CD14-positive monocyte (primary cell): Measurements from ENCODE around the gene EIF4E1B. TPM values are rescaled to one million over a fixed set of nuclear protein-coding genes. Genes with fewer than 3 reads are reported as not detected.
A peak's percentile ranks its signal among the peaks of the same experiment; 100 is the strongest.

Source experiments
- DNase-seq, 3 donors: peaks; one replicate each; pipeline ENCODE4 v3.0.0-alpha.2; 2011 to 2022
- H2AFZ ChIP-seq: 2 replicates; pipeline ENCODE4 v1.6.0; 2012; ENCODE audit warnings: mild to moderate bottlenecking, low read depth, low read length, inconsistent platforms; ENCODE audit not compliant: insufficient read depth, poor library complexity, severe bottlenecking
- H3K27ac ChIP-seq, 2 donors: 1 replicate in 1 of 2; 2 replicates in 1 of 2; pipeline ENCODE4 v1.5.1; 2012 to 2013; ENCODE audit warnings: low read length in 2 of 2, control low read depth in 1 of 2, inconsistent platforms in 1 of 2, low read depth in 1 of 2, mild to moderate bottlenecking in 1 of 2
- H3K27me3 ChIP-seq, 2 donors: one replicate each; pipeline versions ENCODE4 v1.6.0 to v1.6.1; 2011 to 2013; ENCODE audit warnings: low read length in 2 of 2; ENCODE audit not compliant: control insufficient read depth in 2 of 2, insufficient read depth in 2 of 2
- H3K36me3 ChIP-seq, 2 donors: replicated peaks in 1 of 2; 1 replicate in 1 of 2; 2 replicates in 1 of 2; pipeline versions ENCODE4 v1.5.1 to v1.6.1; 2012 to 2013; ENCODE audit warnings: low read length in 2 of 2, control low read depth in 1 of 2, inconsistent platforms in 1 of 2, mild to moderate bottlenecking in 1 of 2; ENCODE audit not compliant: insufficient read depth in 2 of 2, control insufficient read depth in 1 of 2
- H3K4me1 ChIP-seq, 2 donors: 1 replicate in 1 of 2; 2 replicates in 1 of 2; pipeline versions ENCODE4 v1.5.1 to v1.6.1; 2012 to 2013; ENCODE audit warnings: low read length in 2 of 2, control low read depth in 1 of 2, inconsistent platforms in 1 of 2, mild to moderate bottlenecking in 1 of 2, moderate library complexity in 1 of 2; ENCODE audit not compliant: insufficient read depth in 2 of 2, control insufficient read depth in 1 of 2
- H3K4me2 ChIP-seq: replicated peaks from 2 replicates; pipeline ENCODE3; 2012; ENCODE audit warnings: low read length, moderate library complexity, mild to moderate bottlenecking; ENCODE audit not compliant: poor library complexity, severe bottlenecking; ENCODE audit errors: extremely low read depth
- H3K4me3 ChIP-seq, 3 experiments: fragments of 200-600 bp in 1 of 3; sonication (generic) in 1 of 3; replicated peaks in 1 of 3; 1 replicate in 2 of 3; 2 replicates in 1 of 3; pipeline ENCODE4 v1.5.1; 2011 to 2013; ENCODE audit warnings: low read length in 3 of 3, mild to moderate bottlenecking in 3 of 3, control low read depth in 2 of 3, low read depth in 2 of 3, inconsistent platforms in 1 of 3, moderate library complexity in 1 of 3
- H3K79me2 ChIP-seq: 2 replicates; pipeline ENCODE4 v1.6.0; 2012; ENCODE audit warnings: mild to moderate bottlenecking, control low read depth, inconsistent platforms, low read length, moderate library complexity; ENCODE audit not compliant: insufficient read depth
- H3K9ac ChIP-seq: 2 replicates; pipeline ENCODE4 v1.6.0; 2017; ENCODE audit warnings: low read length, mild to moderate bottlenecking; ENCODE audit not compliant: insufficient read depth, poor library complexity, severe bottlenecking
- H3K9me3 ChIP-seq, 2 donors: replicated peaks in 1 of 2; 1 replicate in 1 of 2; 2 replicates in 1 of 2; pipeline versions ENCODE4 v1.5.1 to v1.6.1; 2012 to 2013; ENCODE audit warnings: low read length in 2 of 2, control low read depth in 1 of 2; ENCODE audit not compliant: control insufficient read depth in 1 of 2, insufficient read depth in 1 of 2
- H4K20me1 ChIP-seq: 2 replicates; pipeline ENCODE4 v1.6.0; 2012; ENCODE audit warnings: mild to moderate bottlenecking, low read length, control low read depth, moderate library complexity; ENCODE audit not compliant: insufficient read depth
- H3K27ac Mint-ChIP-seq, 7 donors: one replicate each; pipeline ENCODE4 v1.8.0; 2020; ENCODE audit warnings: mild to moderate bottlenecking in 7 of 7, mixed read lengths in 7 of 7, moderate library complexity in 6 of 7, inconsistent platforms in 2 of 7
- H3K27me3 Mint-ChIP-seq, 3 donors: one replicate each; pipeline ENCODE4 v1.8.0; 2021 to 2022; ENCODE audit warnings: low read depth in 3 of 3, mild to moderate bottlenecking in 3 of 3, mixed read lengths in 3 of 3, moderate library complexity in 3 of 3, inconsistent platforms in 1 of 3
- H3K36me3 Mint-ChIP-seq, 2 donors: one replicate each; pipeline ENCODE4 v1.8.0; 2020; ENCODE audit warnings: mixed read lengths in 2 of 2, inconsistent platforms in 1 of 2, mild to moderate bottlenecking in 1 of 2
- H3K4me1 Mint-ChIP-seq: one replicate; pipeline ENCODE4 v1.8.0; 2020; ENCODE audit warnings: mild to moderate bottlenecking, mixed read lengths
- H3K4me3 Mint-ChIP-seq, 2 donors: one replicate each; pipeline ENCODE4 v1.8.0; 2020; ENCODE audit warnings: mild to moderate bottlenecking in 2 of 2, mixed read lengths in 2 of 2, moderate library complexity in 1 of 2
- H3K9me3 Mint-ChIP-seq, 7 donors: one replicate each; pipeline ENCODE4 v1.8.0; 2020 to 2022; ENCODE audit warnings: mixed read lengths in 7 of 7, mild to moderate bottlenecking in 6 of 7, moderate library complexity in 6 of 7, inconsistent platforms in 2 of 7
- WGBS: methylation state at CpG from one replicate; pipeline ENCODE4 v1.1.5; 2013; ENCODE audit warnings: missing lambda C conversion rate; ENCODE audit not compliant: insufficient coverage; 5-methylcytosine and 5-hydroxymethylcytosine counted together
- intact Hi-C, 2 donors: fragments of 100-400 bp; cut with micrococcal nuclease; formaldehyde crosslinking; loops; one replicate each; pipeline versions ENCODE4 v1.15.0 to v1.15.1; 2023
- polyA plus RNA-seq, 3 donors: library from polyadenylated mRNA; depleted of rRNA in 1 of 3; unstranded in 2 of 3; stranded (reverse) in 1 of 3; fragments of 300-500 nt in 2 of 3; fragments of >200 nt in 1 of 3; fragmentation: Illumina TruSeq in 2 of 3; gene quantifications; 1 replicate in 2 of 3; 2 replicates in 1 of 3; pipeline ENCODE4 v1.2.3, GENCODE V29; 2012 to 2021
- TF ChIP-seq, protein P1 (sequence below): fragments of 200-600 bp; IDR thresholded peaks from one replicate; pipeline ENCODE4 v1.8.0; 2022; ENCODE audit warnings: antibody characterized with exemption, mild to moderate bottlenecking

Gene EIF4E1B
- polyA plus RNA-seq, 3 donors, result not detected

- Histone ChIP-seq H3K27ac (no peak overlapping the region), H3K4me1 (no peaks in the 10 kb centered on the region), H3K79me2 (no peaks in the 10 kb centered on the region), H3K4me3 (no peak overlapping the region), H3K27me3 (peaks cover 0 to 28% of the 10 kb centered on the region in 2 donors), H4K20me1 (no peaks in the 10 kb centered on the region), H2AFZ (no peak overlapping the region), H3K9me3 (peaks cover 0 to 6% of the 10 kb centered on the region in 2 donors), H3K9ac (no peak overlapping the region), H3K36me3 (no peaks in the 10 kb centered on the region), H3K4me2 (no peak overlapping the region)
- Mint-ChIP-seq H3K36me3 (no peaks in the 10 kb centered on the region), H3K27me3 (peaks cover 54 to 57% (median 56%) of the 10 kb centered on the region in 3 donors), H3K4me1 (peaks cover 3% of the 10 kb centered on the region), H3K27ac (peak overlapping the region in 1 of 7 donors; percentile 45), H3K9me3 (peaks cover 0 to 11% (median 2%) of the 10 kb centered on the region in 7 donors), H3K4me3 (peak overlapping the region in 1 of 2 donors; percentile 41)
- intact Hi-C loops, result no loop called here
- DNase-seq, result no peak
- 27% methylated on average over 7 of the region's 13 CpGs for WGBS
- TF ChIP-seq, protein P1, sequence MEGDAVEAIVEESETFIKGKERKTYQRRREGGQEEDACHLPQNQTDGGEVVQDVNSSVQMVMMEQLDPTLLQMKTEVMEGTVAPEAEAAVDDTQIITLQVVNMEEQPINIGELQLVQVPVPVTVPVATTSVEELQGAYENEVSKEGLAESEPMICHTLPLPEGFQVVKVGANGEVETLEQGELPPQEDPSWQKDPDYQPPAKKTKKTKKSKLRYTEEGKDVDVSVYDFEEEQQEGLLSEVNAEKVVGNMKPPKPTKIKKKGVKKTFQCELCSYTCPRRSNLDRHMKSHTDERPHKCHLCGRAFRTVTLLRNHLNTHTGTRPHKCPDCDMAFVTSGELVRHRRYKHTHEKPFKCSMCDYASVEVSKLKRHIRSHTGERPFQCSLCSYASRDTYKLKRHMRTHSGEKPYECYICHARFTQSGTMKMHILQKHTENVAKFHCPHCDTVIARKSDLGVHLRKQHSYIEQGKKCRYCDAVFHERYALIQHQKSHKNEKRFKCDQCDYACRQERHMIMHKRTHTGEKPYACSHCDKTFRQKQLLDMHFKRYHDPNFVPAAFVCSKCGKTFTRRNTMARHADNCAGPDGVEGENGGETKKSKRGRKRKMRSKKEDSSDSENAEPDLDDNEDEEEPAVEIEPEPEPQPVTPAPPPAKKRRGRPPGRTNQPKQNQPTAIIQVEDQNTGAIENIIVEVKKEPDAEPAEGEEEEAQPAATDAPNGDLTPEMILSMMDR, result no peak
Measured at GRCh38 chr5:176692839-176693476, 62.5 kb downstream of the EIF4E1B start.

DNA sequence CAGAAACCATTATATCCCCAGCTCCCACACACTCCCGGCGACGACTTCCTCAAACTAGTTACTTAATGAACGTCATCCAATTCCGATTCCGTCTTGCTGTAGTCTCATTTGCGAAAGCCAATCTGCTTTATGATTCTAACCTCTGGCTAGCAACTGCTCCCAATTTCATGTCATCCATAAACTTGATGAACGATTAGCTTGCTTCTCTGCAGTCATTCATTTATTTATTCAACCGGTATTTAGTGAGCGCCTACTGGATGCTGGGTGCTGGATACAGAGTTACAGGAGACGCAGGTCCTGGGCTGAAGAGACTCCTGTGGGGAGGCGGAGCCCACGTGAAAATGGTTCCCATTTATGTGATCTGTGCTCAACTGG, 63.0 kb downstream of the EIF4E1B start:
- TF ChIP-seq, protein P1, result no peak
- no peaks in the 10 kb centered on the region for H3K36me3 ChIP-seq
- Mint-ChIP-seq H3K36me3 (no peaks in the 10 kb centered on the region), H3K9me3 (peaks cover 0 to 6% (median 0%) of the 10 kb centered on the region in 7 donors), H3K4me1 (peaks cover 3% of the 10 kb centered on the region), H3K27me3 (peaks cover 54 to 59% (median 59%) of the 10 kb centered on the region in 3 donors), H3K27ac (peak overlapping the region in 1 of 7 donors; percentile 20), H3K4me3 (peak overlapping the region in 1 of 2 donors; percentile 41)
- WGBS, result 51% methylated on average over 13 of the region's 13 CpGs
- H3K79me2 ChIP-seq, result no peaks in the 10 kb centered on the region
- H3K9ac ChIP-seq, result no peak overlapping the region
- no peaks in the 10 kb centered on the region for H3K4me1 ChIP-seq
- H4K20me1 ChIP-seq, result no peaks in the 10 kb centered on the region
- no peak overlapping the region for H3K27ac ChIP-seq
- no peak overlapping the region for H2AFZ ChIP-seq
- no peak overlapping the region for H3K4me2 ChIP-seq
- peaks cover 0 to under 1% of the 10 kb centered on the region in 2 donors for H3K9me3 ChIP-seq
- H3K27me3 ChIP-seq, result peaks cover 0 to 28% of the 10 kb centered on the region in 2 donors
- intact Hi-C loops, result no loop called here
- H3K4me3 ChIP-seq, result no peak overlapping the region
- DNase-seq, result no peak
